ENCODE results near the gene RGS7. TPM values are rescaled to one million over a fixed set of nuclear protein-coding genes. Genes with fewer than 3 reads are reported as not detected.

Gene RGS7
- not detected for total RNA-seq

- ChIA-PET CTCF (no interaction called here), POLR2A (no interaction called here)
- TF ChIP-seq CTCF (IDR thresholded peaks at IDR 0.05): no peak
- intact Hi-C loops (cut with micrococcal nuclease): no loop called here
- H3K4me1 Mint-ChIP-seq (ENCODE audit: low read depth): peaks cover 4% of the 10 kb centered on the region
- DNase-seq: peak; percentile 13
- H3K36me3 Mint-ChIP-seq (ENCODE audit: low read depth): no peaks in the 10 kb centered on the region
- no peak within 1 kb of the TSS for H3K4me3 Mint-ChIP-seq
- no peak within 1 kb of the TSS for H3K27ac Mint-ChIP-seq
- ATAC-seq: peak; percentile 51
- H3K9me3 Mint-ChIP-seq: no peaks in the 10 kb centered on the region
- peaks cover 43% of the 10 kb centered on the region for H3K27me3 Mint-ChIP-seq
Measured at GRCh38 chr1:241356519-241357365, at the start of gene RGS7. RGS7 (minus strand) TSS chr1:241357205.

- no peak for DNase-seq
- POLR2A ChIA-PET: no interaction called here
- no peak overlapping the region for H3K4me3 Mint-ChIP-seq
Measured at GRCh38 chr1:241406421-241406820, 49.4 kb upstream of the RGS7 start.

GRCh38 chr1:241401156-241401555, 44.2 kb upstream of the RGS7 start:
- H3K36me3 Mint-ChIP-seq (ENCODE audit: low read depth): no peaks in the 10 kb centered on the region
- ChIA-PET POLR2A (no interaction called here), CTCF (no interaction called here)
- H3K4me3 Mint-ChIP-seq: no peak overlapping the region
- intact Hi-C loops (cut with micrococcal nuclease): no loop called here
- no peak for TF ChIP-seq CTCF (IDR thresholded peaks at IDR 0.05)
- no peak overlapping the region for H3K27ac Mint-ChIP-seq
- DNase-seq: no peak
- no peak for ATAC-seq
- no peaks in the 10 kb centered on the region for H3K4me1 Mint-ChIP-seq (ENCODE audit: low read depth)
- no peaks in the 10 kb centered on the region for H3K9me3 Mint-ChIP-seq
- peaks cover 4% of the 10 kb centered on the region for H3K27me3 Mint-ChIP-seq

More at GRCh38 chr1:241406421-241406820, 49.4 kb upstream of the RGS7 start:
- intact Hi-C loops (cut with micrococcal nuclease): no loop called here
- Mint-ChIP-seq H3K27ac (no peak overlapping the region), H3K36me3 (ENCODE audit: low read depth) (no peaks in the 10 kb centered on the region), H3K27me3 (peaks cover 2% of the 10 kb centered on the region), H3K4me1 (ENCODE audit: low read depth) (no peaks in the 10 kb centered on the region), H3K9me3 (no peaks in the 10 kb centered on the region)
- TF ChIP-seq CTCF (IDR thresholded peaks at IDR 0.05): no peak
- CTCF ChIA-PET: interaction anchor here (0.9 kb wide), 1 partner anchor 20 kb away, joined by 3 read pairs; no protein-coding TSS in a partner anchor
- ATAC-seq: no peak

- TF ChIP-seq CTCF (IDR thresholded peaks at IDR 0.05): no peak
- no peak for DNase-seq
- ChIA-PET CTCF (no interaction called here), POLR2A (no interaction called here)
- Mint-ChIP-seq H3K9me3 (no peaks in the 10 kb centered on the region), H3K27ac (no peak overlapping the region), H3K27me3 (peaks cover 5% of the 10 kb centered on the region), H3K4me1 (ENCODE audit: low read depth) (no peaks in the 10 kb centered on the region), H3K4me3 (no peak overlapping the region), H3K36me3 (ENCODE audit: low read depth) (no peaks in the 10 kb centered on the region)
- intact Hi-C loops (cut with micrococcal nuclease): loop anchor here (5.0 kb wide), 1 partner anchor 70 kb away; no protein-coding TSS in a partner anchor
- no peak for ATAC-seq
Measured at GRCh38 chr1:241396747-241397681, 40.0 kb upstream of the RGS7 start.
